ENCODE results near the gene CLBA1.

DNA sequence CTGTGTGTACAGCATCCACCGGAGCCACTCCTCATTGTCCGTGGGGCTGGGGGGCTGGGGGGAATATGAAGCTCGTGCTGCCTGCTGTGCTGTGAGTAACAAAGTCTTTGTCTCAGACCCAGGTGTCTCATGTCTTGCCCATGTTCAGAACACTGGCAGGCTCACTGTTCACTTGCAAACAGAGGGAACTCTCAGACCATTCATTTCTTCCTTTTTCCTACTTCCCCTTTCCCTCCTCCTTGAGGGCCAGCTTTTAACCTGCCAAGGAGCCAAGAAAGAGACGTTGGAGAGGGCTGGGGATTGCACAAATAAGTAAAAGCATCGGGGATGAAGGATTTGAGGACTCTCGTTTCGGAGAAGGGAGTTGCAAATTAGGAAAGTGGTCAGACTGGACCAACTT is 58.1 kb downstream of the CLBA1 start:
- TF ChIP-seq, protein P1, sequence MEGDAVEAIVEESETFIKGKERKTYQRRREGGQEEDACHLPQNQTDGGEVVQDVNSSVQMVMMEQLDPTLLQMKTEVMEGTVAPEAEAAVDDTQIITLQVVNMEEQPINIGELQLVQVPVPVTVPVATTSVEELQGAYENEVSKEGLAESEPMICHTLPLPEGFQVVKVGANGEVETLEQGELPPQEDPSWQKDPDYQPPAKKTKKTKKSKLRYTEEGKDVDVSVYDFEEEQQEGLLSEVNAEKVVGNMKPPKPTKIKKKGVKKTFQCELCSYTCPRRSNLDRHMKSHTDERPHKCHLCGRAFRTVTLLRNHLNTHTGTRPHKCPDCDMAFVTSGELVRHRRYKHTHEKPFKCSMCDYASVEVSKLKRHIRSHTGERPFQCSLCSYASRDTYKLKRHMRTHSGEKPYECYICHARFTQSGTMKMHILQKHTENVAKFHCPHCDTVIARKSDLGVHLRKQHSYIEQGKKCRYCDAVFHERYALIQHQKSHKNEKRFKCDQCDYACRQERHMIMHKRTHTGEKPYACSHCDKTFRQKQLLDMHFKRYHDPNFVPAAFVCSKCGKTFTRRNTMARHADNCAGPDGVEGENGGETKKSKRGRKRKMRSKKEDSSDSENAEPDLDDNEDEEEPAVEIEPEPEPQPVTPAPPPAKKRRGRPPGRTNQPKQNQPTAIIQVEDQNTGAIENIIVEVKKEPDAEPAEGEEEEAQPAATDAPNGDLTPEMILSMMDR (IDR thresholded peaks at IDR 0.05): no peak
- TF ChIP-seq ZFX (IDR thresholded peaks at IDR 0.05; ENCODE audit: borderline replicate concordance): no peak

All from 22Rv1 (cell line).